Activated naive CD8-positive, alpha-beta T cell treated with anti-CD3 and anti-CD28 coated beads, Interleukin-2, amount 50 U/mL, for 24 hours (primary cell): ENCODE measurements around the gene EIF4G1.

Experiments used
- ATAC-seq: fragments of 150-1000 bp; cut with Tn5 transposase; one replicate; pipeline ENCODE4 v1.10.0; 2021
- DNase-seq: peaks from one replicate; pipeline ENCODE4 v3.0.0; 2021
- H3K27ac Mint-ChIP-seq: one replicate; pipeline ENCODE4 v1.8.0; 2021; ENCODE audit warnings: mild to moderate bottlenecking, mixed read lengths
- H3K27me3 Mint-ChIP-seq: one replicate; pipeline ENCODE4 v1.8.0; 2021; ENCODE audit warnings: mixed read lengths
- H3K36me3 Mint-ChIP-seq: one replicate; pipeline ENCODE4 v1.8.0; 2021; ENCODE audit warnings: low read depth, mixed read lengths
- H3K4me1 Mint-ChIP-seq: one replicate; pipeline ENCODE4 v1.8.0; 2021; ENCODE audit warnings: mixed read lengths
- H3K4me3 Mint-ChIP-seq: one replicate; pipeline ENCODE4 v1.8.0; 2021; ENCODE audit warnings: mild to moderate bottlenecking, moderate library complexity, mixed read lengths
- H3K9me3 Mint-ChIP-seq: one replicate; pipeline ENCODE4 v1.8.0; 2021; ENCODE audit warnings: mixed read lengths

The EIF4G1 gene

DNA sequence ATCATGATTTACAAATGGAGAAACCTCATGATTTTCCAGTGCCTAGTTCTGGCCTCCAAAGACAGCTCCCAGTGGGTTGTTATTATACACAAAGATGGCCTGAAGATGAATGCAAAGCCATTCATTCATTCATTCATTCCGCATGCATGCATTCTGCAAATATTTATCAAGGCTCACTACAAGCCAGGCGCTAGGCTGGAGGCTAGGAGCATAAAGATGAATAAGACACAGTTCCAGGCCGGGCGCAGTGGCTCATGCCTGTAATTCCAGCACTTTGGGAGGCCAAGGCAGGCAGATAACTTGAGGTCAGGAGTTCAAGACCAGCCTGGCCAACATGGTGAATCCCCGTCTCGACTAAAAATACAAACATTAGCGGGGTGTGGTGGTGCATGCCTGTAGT is 17.8 kb upstream of the EIF4G1 start:
- H3K4me3 Mint-ChIP-seq = no peak overlapping the region
- H3K4me1 Mint-ChIP-seq = peaks cover 23% of the 10 kb centered on the region

GRCh38 chr3:184298759-184299487 is 15.5 kb upstream of the EIF4G1 start, which contains the start of gene PSMD2:
TSS of gene PSMD2 (plus strand) at chr3:184299241. CDS start at chr3:184299267, 26 bp downstream.
- DNase-seq = peak; percentile 98
- Mint-ChIP-seq H3K9me3 (no peaks in the 10 kb centered on the region), H3K27me3 (no peaks in the 10 kb centered on the region), H3K36me3 (peaks cover 38% of the 10 kb centered on the region), H3K4me3 (peak within 1 kb of the TSS; percentile 98), H3K4me1 (peaks cover 25% of the 10 kb centered on the region), H3K27ac (peak within 1 kb of the TSS; percentile 90)
- peak; percentile 96 for ATAC-seq

More for the DNA sequence above, 17.8 kb upstream of the EIF4G1 start:
- no peaks in the 10 kb centered on the region for H3K27me3 Mint-ChIP-seq
- DNase-seq (no peak), ATAC-seq (no peak)
- peaks cover 21% of the 10 kb centered on the region for H3K36me3 Mint-ChIP-seq
- no peak overlapping the region for H3K27ac Mint-ChIP-seq
- no peaks in the 10 kb centered on the region for H3K9me3 Mint-ChIP-seq

DNA sequence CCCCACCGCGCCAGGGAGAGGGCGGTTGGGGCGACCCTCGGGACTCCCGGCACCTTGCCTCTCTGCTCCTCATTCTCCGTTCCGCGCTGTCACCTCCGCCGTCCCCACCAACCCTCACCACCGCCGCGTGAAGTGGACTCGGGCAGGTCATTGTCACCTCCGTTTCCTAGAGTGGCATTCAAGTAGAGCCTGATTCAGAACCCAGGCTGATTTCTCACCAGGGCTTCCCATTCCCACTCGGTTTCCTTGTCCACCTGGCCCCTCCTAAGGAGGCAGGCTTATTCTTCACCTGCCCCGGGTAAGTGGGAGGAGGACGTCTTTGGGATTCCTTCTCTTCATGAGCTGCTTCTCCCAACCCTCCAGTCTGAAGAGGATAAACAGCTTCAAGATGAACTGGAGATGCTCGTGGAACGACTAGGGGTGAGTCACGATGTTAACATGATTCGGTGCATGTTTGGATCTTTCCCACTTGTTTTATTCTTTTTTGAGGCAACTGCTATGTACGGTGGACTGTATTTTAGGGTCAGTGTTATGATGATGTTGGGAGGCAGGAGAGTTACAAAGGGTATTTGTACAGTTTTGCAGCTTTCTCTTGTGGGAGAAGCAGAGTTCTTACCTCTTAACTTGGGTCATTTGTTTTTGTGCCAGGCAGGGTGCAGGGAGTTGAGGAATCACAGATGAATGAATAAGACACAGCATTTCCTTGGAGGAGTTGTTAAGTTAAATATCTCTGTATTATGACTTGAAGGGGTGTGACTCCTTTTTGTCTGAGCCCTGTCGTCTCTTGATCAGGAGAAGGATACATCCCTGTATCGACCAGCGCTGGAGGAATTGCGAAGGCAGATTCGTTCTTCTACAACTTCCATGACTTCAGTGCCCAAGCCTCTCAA is 14.7 kb upstream of the EIF4G1 start:
- H3K27ac Mint-ChIP-seq = peak overlapping the region; percentile 90
- H3K9me3 Mint-ChIP-seq = no peaks in the 10 kb centered on the region
- H3K4me1 Mint-ChIP-seq = peaks cover 25% of the 10 kb centered on the region
- peak overlapping the region; percentile 98 for H3K4me3 Mint-ChIP-seq
- no peak for DNase-seq
- H3K36me3 Mint-ChIP-seq = peaks cover 42% of the 10 kb centered on the region
- ATAC-seq = no peak
- H3K27me3 Mint-ChIP-seq = no peaks in the 10 kb centered on the region

DNA sequence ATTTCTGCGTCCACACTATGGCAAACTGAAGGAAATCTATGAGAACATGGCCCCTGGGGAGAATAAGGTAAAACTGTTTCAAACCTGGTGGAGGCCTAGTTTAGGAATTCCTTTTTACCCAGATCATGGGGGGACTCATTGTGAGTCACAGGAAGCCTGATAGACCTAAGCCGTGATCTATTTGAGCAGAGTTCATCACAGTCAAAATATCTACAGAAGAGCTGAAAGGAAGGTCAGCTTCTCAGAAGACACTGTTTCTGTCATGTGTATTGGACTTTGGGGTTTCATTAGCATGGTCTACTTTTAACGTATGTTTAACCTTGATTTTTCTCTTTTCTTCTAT is 14.1 kb upstream of the EIF4G1 start:
- H3K27ac Mint-ChIP-seq = peak overlapping the region; percentile 90
- H3K27me3 Mint-ChIP-seq = no peaks in the 10 kb centered on the region
- H3K4me3 Mint-ChIP-seq = peak overlapping the region; percentile 98
- peaks cover 45% of the 10 kb centered on the region for H3K36me3 Mint-ChIP-seq
- H3K9me3 Mint-ChIP-seq = no peaks in the 10 kb centered on the region
- DNase-seq (no peak), ATAC-seq (no peak)
- peaks cover 25% of the 10 kb centered on the region for H3K4me1 Mint-ChIP-seq

- peaks cover 13% of the 10 kb centered on the region for H3K4me1 Mint-ChIP-seq
- H3K9me3 Mint-ChIP-seq = no peaks in the 10 kb centered on the region
- peaks cover 73% of the 10 kb centered on the region for H3K36me3 Mint-ChIP-seq
- ATAC-seq = peak; percentile 53
- no peak overlapping the region for H3K27ac Mint-ChIP-seq
- H3K4me3 Mint-ChIP-seq = no peak overlapping the region
- no peaks in the 10 kb centered on the region for H3K27me3 Mint-ChIP-seq
- no peak for DNase-seq
Measured at GRCh38 chr3:184305577-184305976, 8.8 kb upstream of the EIF4G1 start.

- H3K4me3 Mint-ChIP-seq = no peak overlapping the region
- H3K4me1 Mint-ChIP-seq = peaks cover 8% of the 10 kb centered on the region
- no peaks in the 10 kb centered on the region for H3K9me3 Mint-ChIP-seq
- no peak for ATAC-seq
- DNase-seq = no peak
- H3K27me3 Mint-ChIP-seq = no peaks in the 10 kb centered on the region
- H3K36me3 Mint-ChIP-seq = peaks cover 66% of the 10 kb centered on the region
- no peak overlapping the region for H3K27ac Mint-ChIP-seq
Measured at GRCh38 chr3:184306341-184306972, 7.9 kb upstream of the EIF4G1 start.

- Mint-ChIP-seq H3K36me3 (peaks cover 55% of the 10 kb centered on the region), H3K4me1 (peaks cover 5% of the 10 kb centered on the region), H3K9me3 (no peaks in the 10 kb centered on the region), H3K4me3 (no peak overlapping the region), H3K27me3 (no peaks in the 10 kb centered on the region), H3K27ac (no peak overlapping the region)
- DNase-seq (no peak), ATAC-seq (no peak)
Measured at GRCh38 chr3:184307915-184308314, 6.5 kb upstream of the EIF4G1 start.

- Mint-ChIP-seq H3K9me3 (no peaks in the 10 kb centered on the region), H3K27me3 (no peaks in the 10 kb centered on the region), H3K36me3 (peaks cover 49% of the 10 kb centered on the region), H3K4me3 (no peak overlapping the region), H3K27ac (no peak overlapping the region), H3K4me1 (peaks cover 6% of the 10 kb centered on the region)
- no peak for ATAC-seq
- DNase-seq = no peak
Measured at GRCh38 chr3:184308744-184309143, 5.7 kb upstream of the EIF4G1 start.

DNA sequence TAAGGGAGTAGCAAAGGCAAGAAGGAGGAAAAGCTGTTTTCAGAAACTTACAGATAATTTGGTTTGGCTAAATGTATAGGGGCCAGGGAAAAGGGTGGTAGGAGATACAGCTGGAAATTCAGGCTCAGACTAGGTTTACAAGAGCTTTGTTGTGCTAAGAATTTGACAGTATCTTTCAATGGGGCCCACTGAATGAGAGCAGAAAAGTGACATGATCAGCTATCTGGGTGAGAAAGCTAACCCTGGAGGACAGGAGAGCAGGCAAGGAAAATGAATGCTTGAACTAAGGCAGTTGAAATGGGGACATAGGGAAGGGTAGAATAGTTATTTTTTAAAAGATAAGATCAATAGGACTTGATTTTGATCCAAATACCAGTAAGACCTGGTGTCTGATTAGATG is 2.8 kb upstream of the EIF4G1 start:
- Mint-ChIP-seq H3K4me3 (no peak overlapping the region), H3K9me3 (no peaks in the 10 kb centered on the region), H3K36me3 (peaks cover 39% of the 10 kb centered on the region), H3K4me1 (peaks cover 15% of the 10 kb centered on the region), H3K27ac (no peak overlapping the region), H3K27me3 (no peaks in the 10 kb centered on the region)
- DNase-seq = no peak
- ATAC-seq = no peak

DNA sequence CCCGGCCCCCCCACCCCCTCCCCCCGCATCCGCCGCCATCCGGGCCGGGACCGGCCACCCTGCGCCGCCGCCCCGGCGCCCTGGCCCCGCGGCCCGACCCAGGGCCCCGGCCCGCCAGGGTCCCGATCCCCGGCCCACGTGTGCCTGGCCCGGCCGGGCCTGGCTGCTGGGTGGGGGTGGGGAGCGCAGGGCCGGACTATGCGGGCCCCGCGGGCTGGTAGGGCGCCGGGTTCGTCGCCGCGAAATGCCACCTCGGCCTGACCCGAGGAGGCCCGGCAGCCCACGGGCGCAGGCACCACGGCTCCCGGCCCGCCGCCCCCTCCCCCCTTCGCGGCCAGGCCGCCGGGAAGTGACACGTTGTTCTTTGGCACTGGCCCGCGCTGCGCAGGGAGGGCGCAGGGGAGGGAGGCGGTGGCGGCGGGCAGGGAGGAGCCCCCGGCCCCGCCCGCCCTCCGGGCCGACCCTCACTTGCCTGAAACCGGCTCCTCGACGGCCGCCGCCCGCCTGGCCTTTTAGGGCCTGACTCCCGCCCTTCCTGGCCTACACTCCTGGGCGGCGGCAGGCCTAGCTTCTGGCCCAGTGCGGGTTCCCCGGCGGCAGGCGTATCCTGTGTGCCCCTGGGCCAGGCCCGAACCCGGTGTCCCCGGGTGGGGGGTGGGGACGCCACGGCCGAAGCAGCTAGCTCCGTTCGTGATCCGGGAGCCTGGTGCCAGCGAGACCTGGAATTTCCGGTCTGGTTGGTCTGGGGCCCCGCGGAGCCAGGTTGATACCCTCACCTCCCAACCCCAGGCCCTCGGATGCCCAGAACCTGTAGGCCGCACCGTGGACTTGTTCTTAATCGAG is 515 bp downstream of the EIF4G1 start:
- peak; percentile 21 for ATAC-seq
- peak overlapping the region; percentile 84 for H3K4me3 Mint-ChIP-seq

GRCh38 chr3:184315543-184315867 is 1.1 kb downstream of the EIF4G1 start:
- ATAC-seq = no peak
- peaks cover 39% of the 10 kb centered on the region for H3K4me1 Mint-ChIP-seq

More for the DNA sequence above, 515 bp downstream of the EIF4G1 start:
- peak; percentile 50 for DNase-seq
- Mint-ChIP-seq H3K36me3 (peaks cover 34% of the 10 kb centered on the region), H3K4me1 (peaks cover 39% of the 10 kb centered on the region), H3K9me3 (no peaks in the 10 kb centered on the region), H3K27me3 (no peaks in the 10 kb centered on the region), H3K27ac (peak overlapping the region; percentile 91)

DNA sequence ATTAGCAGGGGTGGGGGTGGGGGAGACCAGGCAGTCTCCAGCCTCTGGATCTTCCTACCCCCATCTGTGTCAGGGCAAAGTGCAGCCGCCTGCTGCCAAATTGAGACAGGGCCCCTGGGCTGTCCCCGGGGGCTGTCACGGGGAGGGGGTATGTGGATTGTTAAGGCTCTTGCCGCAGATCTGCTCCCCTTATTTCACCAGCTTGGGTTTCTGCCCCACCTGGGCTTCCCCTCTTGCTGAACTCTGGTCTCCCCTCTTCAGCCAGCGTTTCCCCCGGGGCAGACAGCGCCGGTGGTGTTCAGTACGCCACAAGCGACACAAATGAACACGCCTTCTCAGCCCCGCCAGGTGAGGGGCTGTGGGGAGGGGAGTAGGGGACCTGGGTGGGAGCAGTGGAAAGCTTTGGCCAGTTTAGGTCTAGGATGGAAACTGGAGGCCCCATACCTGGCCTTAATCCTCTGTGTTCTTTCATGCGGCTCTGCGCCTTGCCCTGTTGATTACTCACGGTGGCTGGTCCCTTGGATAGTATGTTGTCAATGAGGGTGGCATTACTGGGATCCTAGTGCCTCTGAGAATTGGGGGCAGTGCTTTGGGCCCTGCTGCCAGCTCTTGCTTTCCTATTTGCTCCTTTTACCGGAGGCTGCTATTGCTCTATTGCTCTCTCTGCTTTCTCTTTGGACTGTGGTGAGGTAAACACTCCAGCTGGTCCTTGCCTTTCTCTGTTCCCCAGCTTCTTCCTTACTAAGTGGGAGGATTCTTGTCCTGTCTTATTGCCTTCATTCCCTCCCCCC is 1.7 kb downstream of the EIF4G1 start:
- Mint-ChIP-seq H3K27ac (peak overlapping the region; percentile 89), H3K9me3 (no peaks in the 10 kb centered on the region), H3K4me3 (peak overlapping the region; percentile 84), H3K4me1 (peaks cover 43% of the 10 kb centered on the region), H3K36me3 (peaks cover 39% of the 10 kb centered on the region), H3K27me3 (no peaks in the 10 kb centered on the region)
- DNase-seq (no peak), ATAC-seq (no peak)

More at GRCh38 chr3:184315543-184315867, 1.1 kb downstream of the EIF4G1 start:
- H3K9me3 Mint-ChIP-seq = no peaks in the 10 kb centered on the region
- no peaks in the 10 kb centered on the region for H3K27me3 Mint-ChIP-seq
- H3K36me3 Mint-ChIP-seq = peaks cover 34% of the 10 kb centered on the region
- peak overlapping the region; percentile 89 for H3K27ac Mint-ChIP-seq
- H3K4me3 Mint-ChIP-seq = peak overlapping the region; percentile 84
- DNase-seq = no peak

GRCh38 chr3:184316792-184317191 is 2.4 kb downstream of the EIF4G1 start:
- ATAC-seq (no peak), DNase-seq (no peak)
- H3K4me1 Mint-ChIP-seq = peaks cover 47% of the 10 kb centered on the region
- no peaks in the 10 kb centered on the region for H3K27me3 Mint-ChIP-seq
- peak overlapping the region; percentile 84 for H3K4me3 Mint-ChIP-seq
- peaks cover 47% of the 10 kb centered on the region for H3K36me3 Mint-ChIP-seq
- no peaks in the 10 kb centered on the region for H3K9me3 Mint-ChIP-seq
- H3K27ac Mint-ChIP-seq = peak overlapping the region; percentile 89
